GM21786 (cell line): ENCODE data around the gene SGK1.
A peak's percentile ranks its signal among the peaks of the same experiment; 100 is the strongest.
"Not testable (repeated sequence)": the region's sequence is repeated elsewhere in the genome, so short reads cannot be mapped to it uniquely, and the experiment has no call there.

Source experiments
- ATAC-seq: cut with Tn5 transposase; IDR thresholded peaks from one replicate; pipeline ENCODE4 v1.9.1; 2021; ENCODE audit not compliant: unreplicated experiment

SGK1 gene

DNA sequence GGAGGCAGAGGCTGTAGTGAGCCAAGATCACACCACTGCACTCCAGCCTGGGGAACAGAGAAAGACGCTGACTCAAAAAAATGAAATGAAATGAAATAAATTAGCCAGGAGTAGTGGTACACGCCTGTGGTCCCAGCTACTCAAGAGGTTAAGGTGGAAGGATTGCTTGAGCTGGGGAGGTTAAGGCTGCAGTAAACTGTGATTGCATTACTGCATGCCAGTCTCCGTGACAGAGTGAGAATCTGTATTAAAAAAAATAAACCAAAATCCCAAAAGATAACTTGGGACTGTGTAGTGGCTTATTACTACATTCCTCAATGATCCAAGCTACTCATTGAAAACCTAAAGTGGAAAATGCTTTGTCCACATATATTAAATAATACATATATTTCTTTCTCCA lies 87.0 kb downstream of the SGK1 start:
- ATAC-seq = no peak

DNA sequence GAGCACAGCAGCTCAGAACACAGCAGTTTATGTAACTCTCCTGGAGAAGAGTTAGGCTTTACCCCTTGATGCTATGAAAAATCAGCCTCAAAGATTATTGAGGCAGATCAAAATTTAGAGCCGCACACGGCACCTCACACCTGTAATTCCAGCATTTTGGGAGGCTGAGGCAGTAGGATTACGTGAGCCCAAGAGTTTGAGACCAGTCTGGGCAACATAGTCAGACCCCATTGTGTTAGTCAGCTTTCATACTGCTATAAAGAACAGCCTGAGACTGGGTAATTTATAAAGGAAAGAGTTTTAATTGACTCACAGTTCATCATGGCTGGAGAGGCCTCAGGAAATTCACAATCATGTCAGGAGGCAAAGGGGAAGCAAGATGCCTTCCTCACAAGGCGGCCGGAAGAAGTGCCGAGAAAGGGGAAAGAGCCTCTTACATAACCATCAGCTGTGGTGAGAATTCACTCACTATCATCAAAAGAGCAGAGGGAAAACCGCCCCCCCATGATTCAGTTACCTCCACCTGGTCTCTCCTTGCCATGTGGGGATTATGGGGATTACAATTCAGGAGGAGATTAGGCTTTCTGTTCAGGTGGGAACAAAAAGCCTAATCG lies 87.7 kb downstream of the SGK1 start:
- ATAC-seq = no peak

GRCh38 chr6:134229520-134229919 lies 88.4 kb downstream of the SGK1 start:
- no peak for ATAC-seq

DNA sequence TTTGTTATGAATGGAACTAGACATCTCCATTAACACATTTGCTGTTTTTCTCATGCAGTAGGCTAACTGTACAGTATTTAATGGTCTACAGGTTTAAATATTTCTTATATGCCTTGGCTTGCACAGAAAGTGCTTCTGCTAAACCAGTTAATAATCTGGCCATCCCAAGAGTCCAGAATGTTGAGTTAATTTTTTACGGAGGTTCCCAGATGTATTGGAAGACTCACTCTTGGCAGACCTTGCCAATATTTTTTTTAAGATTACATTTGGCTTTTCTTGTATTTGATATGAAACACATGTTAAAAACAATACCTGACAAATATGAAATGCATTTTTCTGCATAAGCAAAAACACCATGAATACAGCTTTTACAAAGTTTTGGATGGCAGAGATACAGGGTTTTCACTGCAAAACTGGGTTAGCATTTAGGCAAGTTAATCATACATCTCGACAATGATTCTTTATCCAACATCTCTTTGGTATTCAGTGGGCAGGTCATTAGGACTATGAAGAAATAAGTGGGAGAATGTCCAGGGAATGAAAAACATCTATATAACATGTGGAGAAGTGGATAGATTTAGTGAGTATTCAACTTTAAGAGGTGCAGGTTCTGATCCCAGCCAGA lies 94.0 kb downstream of the SGK1 start:
- ATAC-seq = no peak

GRCh38 chr6:134221250-134221649 lies 96.7 kb downstream of the SGK1 start:
- no peak for ATAC-seq

GRCh38 chr6:134217798-134218140 lies 100.1 kb downstream of the SGK1 start:
- no peak for ATAC-seq

- no peak for ATAC-seq
These were observed 100.7 kb downstream of the SGK1 start for GRCh38 chr6:134217105-134217797.

GRCh38 chr6:134216301-134217010 lies 101.5 kb downstream of the SGK1 start:
- ATAC-seq = peak; percentile 55

DNA sequence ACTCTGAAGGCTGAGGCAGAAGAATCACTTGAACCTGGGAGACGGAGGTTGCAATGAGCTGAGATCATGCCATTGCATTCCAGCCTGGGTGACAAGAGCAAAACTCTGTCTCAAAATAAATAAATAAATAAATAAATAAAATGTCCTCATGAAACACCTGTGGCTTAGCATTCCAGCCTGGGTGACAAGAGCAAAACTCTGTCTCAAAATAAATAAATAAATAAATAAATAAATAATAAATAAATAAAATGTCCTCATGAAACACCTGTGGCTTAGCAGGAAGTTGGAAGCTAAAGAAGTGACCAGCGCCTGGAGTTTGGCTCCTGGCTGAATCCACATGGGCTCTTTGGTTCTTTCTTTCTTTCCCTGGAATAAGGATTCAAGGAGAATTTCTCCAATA lies 104.5 kb downstream of the SGK1 start:
- ATAC-seq = not testable (repeated sequence)

- no peak for ATAC-seq
These were observed 106.6 kb downstream of the SGK1 start for GRCh38 chr6:134211297-134211696.

- ATAC-seq = no peak
These were observed 110.5 kb downstream of the SGK1 start for GRCh38 chr6:134207421-134207820.

- no peak for ATAC-seq
These were observed 112.5 kb downstream of the SGK1 start for GRCh38 chr6:134205366-134205765.

GRCh38 chr6:134204759-134205158 lies 113.2 kb downstream of the SGK1 start:
- ATAC-seq = not testable (repeated sequence)

- ATAC-seq = no peak
These were observed 113.9 kb downstream of the SGK1 start for GRCh38 chr6:134204031-134204430.

- ATAC-seq = no peak
These were observed 116.2 kb downstream of the SGK1 start for GRCh38 chr6:134201716-134202115.

GRCh38 chr6:134199848-134200606 lies 117.9 kb downstream of the SGK1 start:
- peak; percentile 46 for ATAC-seq

DNA sequence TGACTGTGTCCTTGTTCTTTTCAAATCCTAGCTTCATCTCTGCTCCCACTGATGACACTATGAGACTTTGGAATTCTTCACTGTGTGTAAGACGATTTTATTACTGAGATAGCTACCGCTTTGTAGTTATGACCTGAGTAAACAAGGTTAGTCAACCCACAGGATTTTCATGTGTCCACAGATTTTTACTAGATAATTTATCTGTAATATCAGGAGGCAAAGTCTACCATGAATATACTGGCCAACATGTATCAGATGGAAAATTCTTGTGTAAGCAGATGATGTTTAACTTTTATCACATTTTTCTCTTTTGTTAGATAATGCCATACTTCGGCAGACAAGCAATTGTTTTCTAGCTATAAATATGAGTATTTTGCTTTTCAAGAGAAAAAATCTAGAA lies 119.8 kb downstream of the SGK1 start:
- no peak for ATAC-seq

DNA sequence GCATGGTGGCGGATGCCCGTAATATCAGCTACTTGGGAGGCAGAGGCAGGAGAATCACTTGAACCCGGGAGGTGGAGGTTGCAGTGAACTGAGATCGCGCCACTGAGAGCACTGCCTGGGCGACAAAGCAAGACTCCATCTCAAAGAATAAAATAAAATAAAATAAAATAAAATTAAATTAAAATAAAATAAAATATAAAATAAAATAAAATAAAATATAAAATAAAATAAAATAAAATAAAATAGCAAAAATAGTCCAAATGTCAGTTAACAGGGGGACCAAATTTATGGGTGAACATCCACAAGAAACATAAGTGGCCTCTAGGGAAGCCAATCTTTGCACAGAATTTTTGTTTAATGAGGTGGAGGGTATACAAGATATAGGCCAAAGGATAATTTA lies 120.2 kb downstream of the SGK1 start:
- ATAC-seq = not testable (repeated sequence)

DNA sequence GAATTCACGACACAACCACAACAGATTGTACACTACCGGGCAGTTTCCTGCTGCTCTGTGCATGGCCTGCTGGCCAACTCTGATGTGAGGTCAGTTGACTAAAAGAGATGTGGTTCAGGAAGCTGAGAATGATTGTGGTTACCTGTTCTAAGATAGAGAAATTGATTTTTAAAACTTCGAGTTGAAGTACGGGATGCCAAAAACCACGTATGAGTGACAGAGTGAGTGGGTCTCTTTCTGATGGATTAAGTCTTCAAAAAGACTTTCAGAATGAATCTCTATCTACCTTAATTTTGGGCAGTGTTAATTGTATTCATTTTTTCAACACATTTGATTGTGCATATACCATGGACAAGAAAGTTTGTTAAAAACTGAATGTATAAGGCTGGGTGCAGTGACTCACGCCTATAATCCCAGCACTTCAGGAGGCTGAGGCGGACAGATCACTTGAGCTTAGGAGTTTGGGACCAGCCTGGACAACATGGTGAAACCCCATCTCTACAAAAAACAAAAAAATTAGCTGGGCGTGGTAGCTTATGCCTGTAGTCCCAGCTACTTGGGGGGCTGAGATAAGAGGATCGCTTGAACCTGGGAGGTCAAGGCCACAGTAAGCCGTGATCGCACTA lies 121.2 kb downstream of the SGK1 start:
- peak; percentile 73 for ATAC-seq

DNA sequence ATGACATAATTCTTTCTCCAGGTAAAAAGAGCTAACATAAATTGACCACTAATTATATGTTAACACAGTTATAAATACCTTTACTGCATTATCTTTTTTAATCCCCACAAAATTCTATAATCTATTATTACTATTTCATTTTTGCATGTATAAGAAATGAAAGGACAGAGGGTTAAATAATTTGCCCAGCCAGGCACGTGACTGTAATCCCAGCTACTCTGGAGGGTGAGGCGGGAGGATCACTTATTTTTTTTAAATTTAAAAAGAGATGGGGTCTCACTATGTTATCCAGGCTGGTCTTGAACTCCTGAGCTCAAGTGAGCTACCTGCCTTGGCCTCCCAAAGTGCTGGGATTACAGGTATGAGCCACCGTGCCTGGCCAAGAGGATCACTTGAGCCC lies 121.9 kb downstream of the SGK1 start:
- no peak for ATAC-seq
